ENCODE measurements around the gene KLHDC7B. TPM values are rescaled to one million over a fixed set of nuclear protein-coding genes. Genes with fewer than 3 reads are reported as not detected.
A peak's percentile ranks its signal among the peaks of the same experiment; 100 is the strongest.

KLHDC7B gene
- total and polyA plus RNA-seq, 2 of the 13 experiments (the other 11 are each of a cell fraction or from before 2014, with no cell fraction given), result 0.11 TPM; not detected in 1

DNA sequence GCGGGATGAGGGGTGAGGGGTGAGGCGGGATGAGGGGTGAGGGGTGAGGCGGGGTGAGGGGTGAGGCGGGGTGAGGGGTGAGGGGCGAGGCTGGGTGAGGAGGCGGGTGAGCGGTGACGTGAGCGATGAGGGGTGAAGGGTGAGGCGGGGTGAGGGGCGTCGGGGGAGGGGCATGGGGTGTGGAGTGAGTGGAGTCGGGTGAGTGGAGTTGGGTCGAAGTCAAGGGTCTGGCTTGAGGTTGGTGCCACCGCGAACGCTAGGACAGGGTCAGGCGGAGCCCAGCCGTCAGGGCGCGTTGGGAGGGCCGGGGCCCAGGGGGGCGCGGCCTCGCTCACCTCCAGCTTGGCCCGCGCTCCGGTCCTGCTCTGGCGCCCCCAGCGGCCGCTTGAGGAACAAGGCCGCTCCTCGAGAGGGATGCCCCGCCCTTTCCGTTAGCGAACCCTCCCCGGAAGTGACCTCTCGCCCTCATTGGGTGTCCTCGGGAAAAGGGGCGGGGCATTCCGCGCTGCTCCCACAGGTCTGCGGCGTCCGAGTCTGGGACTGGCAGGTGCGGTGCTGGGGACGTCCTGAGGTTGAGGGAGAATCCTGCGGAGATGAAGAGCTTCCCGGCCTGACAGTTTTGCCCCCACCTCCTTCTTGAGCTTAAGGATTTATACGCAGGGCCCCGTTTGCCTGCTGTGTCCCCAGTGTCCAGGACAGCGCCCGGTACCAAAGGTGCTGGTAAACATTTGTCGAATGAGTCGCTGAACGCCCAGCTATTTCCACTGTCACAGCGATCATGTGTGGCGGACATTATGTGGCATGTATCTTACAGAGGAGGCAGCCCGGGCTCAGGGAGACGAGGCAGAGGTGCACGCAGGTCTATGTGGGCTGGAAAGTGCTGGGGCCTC, 17.1 kb downstream of the KLHDC7B start, which contains the start of gene SYCE3 (continued):
- TF ChIP-seq AGO1 (IDR thresholded peaks at IDR 0.05; ENCODE audit: low read depth, low read length, poor library complexity, severe bottlenecking) (no peak), ZNF644 (CRISPR knock-in tag; IDR thresholded peaks at IDR 0.05; ENCODE audit: low read depth) (no peak), CENPT (CRISPR knock-in tag; IDR thresholded peaks at IDR 0.05; ENCODE audit: low read depth) (no peak), SP140L (CRISPR knock-in tag; IDR thresholded peaks at IDR 0.05; ENCODE audit: borderline replicate concordance) (no peak), SIN3B (IDR thresholded peaks at IDR 0.05; ENCODE audit: low read length) (no peak), ZFYVE20 (CRISPR knock-in tag; IDR thresholded peaks at IDR 0.05; ENCODE audit: borderline replicate concordance, low read depth) (no peak), MYC (CRISPR knock-in tag; IDR thresholded peaks at IDR 0.05; ENCODE audit: borderline replicate concordance) (no peak; the same call in 1 of the 2 replicates)
- TF ChIP-seq, protein P1, sequence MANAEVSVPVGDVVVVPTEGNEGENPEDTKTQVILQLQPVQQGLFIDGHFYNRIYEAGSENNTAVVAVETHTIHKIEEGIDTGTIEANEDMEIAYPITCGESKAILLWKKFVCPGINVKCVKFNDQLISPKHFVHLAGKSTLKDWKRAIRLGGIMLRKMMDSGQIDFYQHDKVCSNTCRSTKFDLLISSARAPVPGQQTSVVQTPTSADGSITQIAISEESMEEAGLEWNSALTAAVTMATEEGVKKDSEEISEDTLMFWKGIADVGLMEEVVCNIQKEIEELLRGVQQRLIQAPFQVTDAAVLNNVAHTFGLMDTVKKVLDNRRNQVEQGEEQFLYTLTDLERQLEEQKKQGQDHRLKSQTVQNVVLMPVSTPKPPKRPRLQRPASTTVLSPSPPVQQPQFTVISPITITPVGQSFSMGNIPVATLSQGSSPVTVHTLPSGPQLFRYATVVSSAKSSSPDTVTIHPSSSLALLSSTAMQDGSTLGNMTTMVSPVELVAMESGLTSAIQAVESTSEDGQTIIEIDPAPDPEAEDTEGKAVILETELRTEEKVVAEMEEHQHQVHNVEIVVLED (CRISPR knock-in tag; IDR thresholded peaks at IDR 0.05; ENCODE audit: borderline replicate concordance), result no peak; the same call in 1 of the 2 replicates
- TF ChIP-seq, protein P2, sequence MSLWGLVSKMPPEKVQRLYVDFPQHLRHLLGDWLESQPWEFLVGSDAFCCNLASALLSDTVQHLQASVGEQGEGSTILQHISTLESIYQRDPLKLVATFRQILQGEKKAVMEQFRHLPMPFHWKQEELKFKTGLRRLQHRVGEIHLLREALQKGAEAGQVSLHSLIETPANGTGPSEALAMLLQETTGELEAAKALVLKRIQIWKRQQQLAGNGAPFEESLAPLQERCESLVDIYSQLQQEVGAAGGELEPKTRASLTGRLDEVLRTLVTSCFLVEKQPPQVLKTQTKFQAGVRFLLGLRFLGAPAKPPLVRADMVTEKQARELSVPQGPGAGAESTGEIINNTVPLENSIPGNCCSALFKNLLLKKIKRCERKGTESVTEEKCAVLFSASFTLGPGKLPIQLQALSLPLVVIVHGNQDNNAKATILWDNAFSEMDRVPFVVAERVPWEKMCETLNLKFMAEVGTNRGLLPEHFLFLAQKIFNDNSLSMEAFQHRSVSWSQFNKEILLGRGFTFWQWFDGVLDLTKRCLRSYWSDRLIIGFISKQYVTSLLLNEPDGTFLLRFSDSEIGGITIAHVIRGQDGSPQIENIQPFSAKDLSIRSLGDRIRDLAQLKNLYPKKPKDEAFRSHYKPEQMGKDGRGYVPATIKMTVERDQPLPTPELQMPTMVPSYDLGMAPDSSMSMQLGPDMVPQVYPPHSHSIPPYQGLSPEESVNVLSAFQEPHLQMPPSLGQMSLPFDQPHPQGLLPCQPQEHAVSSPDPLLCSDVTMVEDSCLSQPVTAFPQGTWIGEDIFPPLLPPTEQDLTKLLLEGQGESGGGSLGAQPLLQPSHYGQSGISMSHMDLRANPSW (CRISPR knock-in tag; IDR thresholded peaks at IDR 0.05; ENCODE audit: borderline replicate concordance), result no peak
- TF ChIP-seq, protein P3, sequence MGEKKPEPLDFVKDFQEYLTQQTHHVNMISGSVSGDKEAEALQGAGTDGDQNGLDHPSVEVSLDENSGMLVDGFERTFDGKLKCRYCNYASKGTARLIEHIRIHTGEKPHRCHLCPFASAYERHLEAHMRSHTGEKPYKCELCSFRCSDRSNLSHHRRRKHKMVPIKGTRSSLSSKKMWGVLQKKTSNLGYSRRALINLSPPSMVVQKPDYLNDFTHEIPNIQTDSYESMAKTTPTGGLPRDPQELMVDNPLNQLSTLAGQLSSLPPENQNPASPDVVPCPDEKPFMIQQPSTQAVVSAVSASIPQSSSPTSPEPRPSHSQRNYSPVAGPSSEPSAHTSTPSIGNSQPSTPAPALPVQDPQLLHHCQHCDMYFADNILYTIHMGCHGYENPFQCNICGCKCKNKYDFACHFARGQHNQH (CRISPR knock-in tag; IDR thresholded peaks at IDR 0.05), result peak; percentile 36
- TF ChIP-seq, protein P4, sequence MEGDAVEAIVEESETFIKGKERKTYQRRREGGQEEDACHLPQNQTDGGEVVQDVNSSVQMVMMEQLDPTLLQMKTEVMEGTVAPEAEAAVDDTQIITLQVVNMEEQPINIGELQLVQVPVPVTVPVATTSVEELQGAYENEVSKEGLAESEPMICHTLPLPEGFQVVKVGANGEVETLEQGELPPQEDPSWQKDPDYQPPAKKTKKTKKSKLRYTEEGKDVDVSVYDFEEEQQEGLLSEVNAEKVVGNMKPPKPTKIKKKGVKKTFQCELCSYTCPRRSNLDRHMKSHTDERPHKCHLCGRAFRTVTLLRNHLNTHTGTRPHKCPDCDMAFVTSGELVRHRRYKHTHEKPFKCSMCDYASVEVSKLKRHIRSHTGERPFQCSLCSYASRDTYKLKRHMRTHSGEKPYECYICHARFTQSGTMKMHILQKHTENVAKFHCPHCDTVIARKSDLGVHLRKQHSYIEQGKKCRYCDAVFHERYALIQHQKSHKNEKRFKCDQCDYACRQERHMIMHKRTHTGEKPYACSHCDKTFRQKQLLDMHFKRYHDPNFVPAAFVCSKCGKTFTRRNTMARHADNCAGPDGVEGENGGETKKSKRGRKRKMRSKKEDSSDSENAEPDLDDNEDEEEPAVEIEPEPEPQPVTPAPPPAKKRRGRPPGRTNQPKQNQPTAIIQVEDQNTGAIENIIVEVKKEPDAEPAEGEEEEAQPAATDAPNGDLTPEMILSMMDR (CRISPR knock-in tag; IDR thresholded peaks at IDR 0.05), result peak; percentile 95
- TF ChIP-seq, protein P5, sequence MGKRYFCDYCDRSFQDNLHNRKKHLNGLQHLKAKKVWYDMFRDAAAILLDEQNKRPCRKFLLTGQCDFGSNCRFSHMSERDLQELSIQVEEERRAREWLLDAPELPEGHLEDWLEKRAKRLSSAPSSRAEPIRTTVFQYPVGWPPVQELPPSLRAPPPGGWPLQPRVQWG (CRISPR knock-in tag; IDR thresholded peaks at IDR 0.05; ENCODE audit: borderline replicate concordance, low read depth), result no peak
- TF ChIP-seq, protein P6, sequence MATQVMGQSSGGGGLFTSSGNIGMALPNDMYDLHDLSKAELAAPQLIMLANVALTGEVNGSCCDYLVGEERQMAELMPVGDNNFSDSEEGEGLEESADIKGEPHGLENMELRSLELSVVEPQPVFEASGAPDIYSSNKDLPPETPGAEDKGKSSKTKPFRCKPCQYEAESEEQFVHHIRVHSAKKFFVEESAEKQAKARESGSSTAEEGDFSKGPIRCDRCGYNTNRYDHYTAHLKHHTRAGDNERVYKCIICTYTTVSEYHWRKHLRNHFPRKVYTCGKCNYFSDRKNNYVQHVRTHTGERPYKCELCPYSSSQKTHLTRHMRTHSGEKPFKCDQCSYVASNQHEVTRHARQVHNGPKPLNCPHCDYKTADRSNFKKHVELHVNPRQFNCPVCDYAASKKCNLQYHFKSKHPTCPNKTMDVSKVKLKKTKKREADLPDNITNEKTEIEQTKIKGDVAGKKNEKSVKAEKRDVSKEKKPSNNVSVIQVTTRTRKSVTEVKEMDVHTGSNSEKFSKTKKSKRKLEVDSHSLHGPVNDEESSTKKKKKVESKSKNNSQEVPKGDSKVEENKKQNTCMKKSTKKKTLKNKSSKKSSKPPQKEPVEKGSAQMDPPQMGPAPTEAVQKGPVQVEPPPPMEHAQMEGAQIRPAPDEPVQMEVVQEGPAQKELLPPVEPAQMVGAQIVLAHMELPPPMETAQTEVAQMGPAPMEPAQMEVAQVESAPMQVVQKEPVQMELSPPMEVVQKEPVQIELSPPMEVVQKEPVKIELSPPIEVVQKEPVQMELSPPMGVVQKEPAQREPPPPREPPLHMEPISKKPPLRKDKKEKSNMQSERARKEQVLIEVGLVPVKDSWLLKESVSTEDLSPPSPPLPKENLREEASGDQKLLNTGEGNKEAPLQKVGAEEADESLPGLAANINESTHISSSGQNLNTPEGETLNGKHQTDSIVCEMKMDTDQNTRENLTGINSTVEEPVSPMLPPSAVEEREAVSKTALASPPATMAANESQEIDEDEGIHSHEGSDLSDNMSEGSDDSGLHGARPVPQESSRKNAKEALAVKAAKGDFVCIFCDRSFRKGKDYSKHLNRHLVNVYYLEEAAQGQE (IDR thresholded peaks at IDR 0.05; ENCODE audit: borderline replicate concordance in 1 of 2, low read depth in 1 of 2, low read length in 2 of 2), result no peak
